IMR-90 (cell line): Measurements from ENCODE around the gene DGKH. TPM values are rescaled to one million over a fixed set of nuclear protein-coding genes. Genes with fewer than 3 reads are reported as not detected.

Experiments used
- ATAC-seq: fragments of 200-7000 bp; cut with Tn5 transposase; 2 replicates; pipeline ENCODE4 v1.9.1; 2020; ENCODE audit warnings: low read depth, mild to moderate bottlenecking, moderate library complexity
- BruUV-seq: library from RNA; stranded (reverse); fragments of 400-500 nt; replicated peaks from 2 replicates; lab custom pipeline; 2021; lab: Mats Ljungman, UMichigan
- CTCF ChIA-PET: fragments of 300-600 bp; formaldehyde crosslinking; extraction: SDS; loops from one replicate; lab custom pipeline; 2021; ENCODE audit warnings: antibody characterized with exemption; lab: Yijun Ruan, JAX
- POLR2A ChIA-PET: fragments of 300-600 bp; sonication (Branson Sonifier 250); formaldehyde crosslinking; loops from one replicate; lab custom pipeline; 2022; ENCODE audit warnings: antibody characterized with exemption; ENCODE audit not compliant: unreplicated experiment; lab: Charles Lee
- DNase-seq: peaks from one replicate; pipeline ENCODE4 v3.0.0; 2013
- H2AFZ ChIP-seq: replicated peaks from 2 replicates; pipeline ENCODE3; 2013; ENCODE audit warnings: low read length, mild to moderate bottlenecking; ENCODE audit not compliant: poor library complexity
- H2AK5ac ChIP-seq: 2 replicates; pipeline ENCODE4 v1.6.1; 2013; ENCODE audit warnings: low read depth, low read length, inconsistent platforms
- H2AK9ac ChIP-seq: replicated peaks from 2 replicates; pipeline ENCODE3; 2013; ENCODE audit warnings: mild to moderate bottlenecking, low read depth, low read length, moderate library complexity; ENCODE audit not compliant: poor library complexity
- H2BK120ac ChIP-seq: 2 replicates; pipeline ENCODE4 v1.6.1; 2013; ENCODE audit warnings: low read depth, low read length, inconsistent platforms
- H2BK15ac ChIP-seq: 3 replicates; pipeline ENCODE4 v1.6.1; 2013; ENCODE audit warnings: low read depth, low read length, inconsistent platforms
- H2BK20ac ChIP-seq: 2 replicates; pipeline ENCODE4 v1.6.1; 2013; ENCODE audit warnings: low read depth, mild to moderate bottlenecking, inconsistent platforms, low read length, moderate library complexity
- H2BK5ac ChIP-seq: 2 replicates; pipeline ENCODE4 v1.6.1; 2013; ENCODE audit warnings: mild to moderate bottlenecking, low read depth, low read length, inconsistent platforms; ENCODE audit not compliant: poor library complexity, severe bottlenecking
- H3K14ac ChIP-seq: replicated peaks from 2 replicates; pipeline ENCODE4 v1.6.1; 2013; ENCODE audit warnings: low read depth, low read length, inconsistent platforms
- H3K18ac ChIP-seq: 2 replicates; pipeline ENCODE4 v1.6.1; 2013; ENCODE audit warnings: low read depth, low read length, control low read depth
- H3K23ac ChIP-seq: 2 replicates; pipeline ENCODE4 v1.6.1; 2013; ENCODE audit warnings: low read depth, low read length, inconsistent platforms
- H3K27ac ChIP-seq: 2 replicates; pipeline ENCODE4 v1.5.1; 2013; ENCODE audit warnings: mild to moderate bottlenecking, control low read depth, low read length; ENCODE audit not compliant: insufficient read depth
- H3K27me3 ChIP-seq: 2 replicates; pipeline ENCODE4 v1.6.1; 2013; ENCODE audit warnings: low read length; ENCODE audit not compliant: control insufficient read depth, insufficient read depth
- H3K36me3 ChIP-seq: 2 replicates; pipeline ENCODE4 v1.6.1; 2013; ENCODE audit warnings: low read length, mixed read lengths; ENCODE audit not compliant: control insufficient read depth, insufficient read depth
- H3K4ac ChIP-seq: 2 replicates; pipeline ENCODE4 v1.6.1; 2013; ENCODE audit warnings: low read depth, low read length, inconsistent platforms
- H3K4me1 ChIP-seq: 2 replicates; pipeline ENCODE4 v1.6.1; 2013; ENCODE audit warnings: low read length, mixed read lengths; ENCODE audit not compliant: control insufficient read depth, insufficient read depth
- H3K4me2 ChIP-seq: 2 replicates; pipeline ENCODE4 v1.6.1; 2013; ENCODE audit warnings: low read depth, mild to moderate bottlenecking, control low read depth, low read length, moderate library complexity
- H3K4me3 ChIP-seq: 2 replicates; pipeline ENCODE4 v1.5.1; 2013; ENCODE audit warnings: low read depth, mild to moderate bottlenecking, control low read depth, low read length, moderate library complexity; ENCODE audit not compliant: insufficient read depth
- H3K56ac ChIP-seq: 2 replicates; pipeline ENCODE4 v1.6.1; 2013; ENCODE audit warnings: low read length, inconsistent platforms; ENCODE audit not compliant: insufficient read depth; ENCODE audit errors: extremely low read depth
- H3K79me1 ChIP-seq, 2 experiments: 2 replicates each; pipeline ENCODE4 v1.6.1; 2013; ENCODE audit warnings: low read length in 2 of 2, inconsistent platforms in 1 of 2, low read depth in 1 of 2
- H3K9ac ChIP-seq: 2 replicates; pipeline ENCODE4 v1.6.1; 2013; ENCODE audit warnings: low read depth, low read length, control low read depth
- H3K9me1 ChIP-seq: 2 replicates; pipeline ENCODE4 v1.6.1; 2013; ENCODE audit warnings: low read length, inconsistent platforms; ENCODE audit not compliant: insufficient read depth
- H3K9me3 ChIP-seq: 2 replicates; pipeline ENCODE4 v1.6.1; 2013; ENCODE audit warnings: low read length; ENCODE audit not compliant: control insufficient read depth, insufficient read depth
- H4K20me1 ChIP-seq: 2 replicates; pipeline ENCODE4 v1.6.1; 2013; ENCODE audit warnings: low read length, inconsistent platforms; ENCODE audit not compliant: insufficient read depth
- H4K5ac ChIP-seq: 2 replicates; pipeline ENCODE4 v1.6.1; 2013; ENCODE audit warnings: mild to moderate bottlenecking, low read depth, low read length, control low read depth
- H4K8ac ChIP-seq, 2 experiments: 2 replicates each; pipeline ENCODE4 v1.6.1; 2013; ENCODE audit warnings: low read depth in 2 of 2, low read length in 2 of 2, control low read depth in 1 of 2, inconsistent platforms in 1 of 2
- H4K91ac ChIP-seq: 2 replicates; pipeline ENCODE4 v1.6.1; 2013; ENCODE audit warnings: low read depth, low read length, inconsistent platforms; ENCODE audit not compliant: insufficient read depth
- BHLHE40 ChIP-seq: fragments of 150-350 bp; IDR thresholded peaks from 2 replicates; pipeline ENCODE4 v1.6.1; 2016; ENCODE audit warnings: mild to moderate bottlenecking, low read depth, low read length
- CEBPB ChIP-seq: IDR thresholded peaks from 2 replicates; pipeline ENCODE4 v1.6.1; 2012; ENCODE audit warnings: low read depth, low read length, improper control_type of control experiment
- CHD1 ChIP-seq: IDR thresholded peaks from 2 replicates; pipeline ENCODE4 v1.6.1; 2012; ENCODE audit warnings: low read depth, low read length, improper control_type of control experiment
- FOS ChIP-seq: fragments of 150-350 bp; IDR thresholded peaks from 2 replicates; pipeline ENCODE4 v1.6.1; 2016; ENCODE audit warnings: low read depth, low read length
- MAZ ChIP-seq: IDR thresholded peaks from 2 replicates; pipeline ENCODE4 v1.6.1; 2012; ENCODE audit warnings: low read depth, mild to moderate bottlenecking, low read length, improper control_type of control experiment, moderate library complexity, borderline replicate concordance
- MXI1 ChIP-seq: IDR thresholded peaks from 2 replicates; pipeline ENCODE4 v1.6.1; 2012; ENCODE audit warnings: low read depth, mild to moderate bottlenecking, low read length, moderate library complexity, borderline replicate concordance
- NFE2L2 ChIP-seq: fragments of 150-350 bp; IDR thresholded peaks from 2 replicates; pipeline ENCODE4 v1.6.1; 2016; ENCODE audit warnings: low read depth, mild to moderate bottlenecking, low read length
- POLR2A ChIP-seq: IDR thresholded peaks from 2 replicates; pipeline ENCODE4 v1.6.1; 2012; ENCODE audit warnings: mild to moderate bottlenecking, low read depth, low read length
- RAD21 ChIP-seq: IDR thresholded peaks from 2 replicates; pipeline ENCODE4 v1.6.1; 2012; ENCODE audit warnings: low read length, improper control_type of control experiment
- RCOR1 ChIP-seq: IDR thresholded peaks from 2 replicates; pipeline ENCODE4 v1.6.1; 2012; ENCODE audit warnings: mild to moderate bottlenecking, low read length, improper control_type of control experiment; ENCODE audit not compliant: insufficient replicate concordance
- RFX5 ChIP-seq: IDR thresholded peaks from 2 replicates; pipeline ENCODE4 v1.8.0; 2012; ENCODE audit warnings: low read depth, mild to moderate bottlenecking, low read length, moderate library complexity
- SMC3 ChIP-seq: fragments of 150-350 bp; IDR thresholded peaks from 2 replicates; pipeline ENCODE4 v1.6.1; 2016; ENCODE audit warnings: low read depth, mild to moderate bottlenecking, antibody characterized with exemption, low read length, moderate library complexity
- WGBS, 2 experiments: methylation state at CpG; one replicate each; pipeline versions ENCODE4 v1.1.5 to v1.1.7; 2013; ENCODE audit warnings: missing lambda C conversion rate in 2 of 2; ENCODE audit not compliant: insufficient read length in 1 of 2; ENCODE audit errors: extremely low coverage in 2 of 2; 5-methylcytosine and 5-hydroxymethylcytosine counted together
- dilution Hi-C: fragments of 300-500 bp; cut with HindIII; formaldehyde crosslinking; loops from one replicate; pipeline ENCODE4 v1.14.3; 2018; ENCODE audit warnings: low sequenced_read_pairs; ENCODE audit not compliant: unreplicated experiment
- in situ Hi-C: fragments of 300-500 bp; cut with MboI; formaldehyde crosslinking; loops from 3 replicates; pipeline ENCODE4 v1.14.3; 2019; ENCODE audit warnings: low sequenced_read_pairs, inconsistent platforms, mixed read lengths
- intact Hi-C: fragments of 100-400 bp; cut with micrococcal nuclease; formaldehyde crosslinking; loops from 2 replicates; pipeline ENCODE4 v1.10.0; 2022
- polyA plus RNA-seq, 3 experiments: library from polyadenylated mRNA; depleted of rRNA; stranded (reverse); fragments of >200 nt; gene quantifications; 2 replicates each; pipeline ENCODE4 v1.2.3, GENCODE V29; 2012; ENCODE audit warnings: low replicate concordance in 1 of 3
- total RNA-seq: library from RNA; depleted of rRNA; stranded (reverse); fragments of >200 nt; gene quantifications from 2 replicates; pipeline ENCODE4 v1.2.3, GENCODE V29; 2012
- TF ChIP-seq, protein P1 (sequence below): fragments of 150-350 bp; IDR thresholded peaks from 2 replicates; pipeline ENCODE4 v1.6.1; 2016; ENCODE audit warnings: low read depth, mild to moderate bottlenecking, low read length, moderate library complexity, borderline replicate concordance
- TF ChIP-seq, protein P2 (sequence below): fragments of 150-350 bp; IDR thresholded peaks from 2 replicates; pipeline ENCODE4 v1.6.1; 2017; ENCODE audit warnings: mild to moderate bottlenecking, antibody characterized with exemption, low read length, low read depth

The DGKH gene
- total and polyA plus RNA-seq, 2 of the 4 experiments (the other 2 are of a cell fraction), result 2.0 to 13.4 TPM

DNA sequence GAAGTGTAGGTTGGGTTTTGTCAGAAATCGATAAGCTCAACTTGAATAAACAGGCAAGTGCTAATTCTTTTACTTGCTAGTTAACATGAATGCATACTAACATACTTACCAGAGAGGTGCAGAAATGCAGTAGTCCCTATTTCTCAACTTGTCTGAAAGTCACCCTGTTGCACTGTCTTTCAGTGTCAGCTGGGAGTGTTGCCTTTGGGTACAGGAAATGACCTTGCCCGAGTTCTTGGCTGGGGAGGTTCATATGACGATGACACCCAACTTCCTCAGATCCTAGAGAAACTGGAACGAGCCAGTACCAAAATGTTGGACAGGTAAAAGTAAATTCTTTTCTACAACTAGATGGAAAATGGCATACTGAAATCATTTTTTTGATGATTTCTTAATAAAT is 120.0 kb downstream of the DGKH start:
- H3K4ac ChIP-seq, result no peak overlapping the region
- no peak overlapping the region for H2AFZ ChIP-seq
- no peak overlapping the region for H3K18ac ChIP-seq
- no peak overlapping the region for H2BK15ac ChIP-seq
- no peak overlapping the region for H2AK9ac ChIP-seq
- no peak overlapping the region for H2BK20ac ChIP-seq
- no peaks in the 10 kb centered on the region for H3K9me3 ChIP-seq
- H3K4me3 ChIP-seq, result no peak overlapping the region
- dilution Hi-C loops (no loop called here), in situ Hi-C loops (no loop called here), intact Hi-C loops (no loop called here)
- no peak overlapping the region for H3K23ac ChIP-seq
- BruUV-seq, result no TSS peak
- H3K27ac ChIP-seq, result no peak overlapping the region
- peaks cover 4% of the 10 kb centered on the region; the same call in 1 of the 2 replicates for H3K9me1 ChIP-seq
- TF ChIP-seq, protein P1, sequence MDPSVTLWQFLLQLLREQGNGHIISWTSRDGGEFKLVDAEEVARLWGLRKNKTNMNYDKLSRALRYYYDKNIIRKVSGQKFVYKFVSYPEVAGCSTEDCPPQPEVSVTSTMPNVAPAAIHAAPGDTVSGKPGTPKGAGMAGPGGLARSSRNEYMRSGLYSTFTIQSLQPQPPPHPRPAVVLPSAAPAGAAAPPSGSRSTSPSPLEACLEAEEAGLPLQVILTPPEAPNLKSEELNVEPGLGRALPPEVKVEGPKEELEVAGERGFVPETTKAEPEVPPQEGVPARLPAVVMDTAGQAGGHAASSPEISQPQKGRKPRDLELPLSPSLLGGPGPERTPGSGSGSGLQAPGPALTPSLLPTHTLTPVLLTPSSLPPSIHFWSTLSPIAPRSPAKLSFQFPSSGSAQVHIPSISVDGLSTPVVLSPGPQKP, result no peak
- TF ChIP-seq NFE2L2 (no peak), BHLHE40 (no peak), FOS (no peak), RCOR1 (no peak), MAZ (no peak), MXI1 (no peak), SMC3 (no peak), RFX5 (no peak), POLR2A (no peak), CHD1 (no peak), RAD21 (no peak), CEBPB (no peak)
- TF ChIP-seq, protein P2, sequence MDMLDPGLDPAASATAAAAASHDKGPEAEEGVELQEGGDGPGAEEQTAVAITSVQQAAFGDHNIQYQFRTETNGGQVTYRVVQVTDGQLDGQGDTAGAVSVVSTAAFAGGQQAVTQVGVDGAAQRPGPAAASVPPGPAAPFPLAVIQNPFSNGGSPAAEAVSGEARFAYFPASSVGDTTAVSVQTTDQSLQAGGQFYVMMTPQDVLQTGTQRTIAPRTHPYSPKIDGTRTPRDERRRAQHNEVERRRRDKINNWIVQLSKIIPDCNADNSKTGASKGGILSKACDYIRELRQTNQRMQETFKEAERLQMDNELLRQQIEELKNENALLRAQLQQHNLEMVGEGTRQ, result no peak
- ATAC-seq (no peak), DNase-seq (no peak)
- no peak overlapping the region for H3K9ac ChIP-seq
- H3K27me3 ChIP-seq, result no peaks in the 10 kb centered on the region
- H3K56ac ChIP-seq, result no peak overlapping the region
- no CpG with 5 or more reads among the region's 4 CpGs for WGBS, 2 experiments
- no peak overlapping the region for H2AK5ac ChIP-seq
- H3K4me1 ChIP-seq, result 0 out of 2 replicates have a peak, but pooled peaks cover 1% of the 10 kb centered on the region
- H4K91ac ChIP-seq, result no peak overlapping the region
- H3K4me2 ChIP-seq, result no peak overlapping the region
- H3K14ac ChIP-seq, result no peak overlapping the region
- no peak overlapping the region for H4K8ac ChIP-seq
- ChIA-PET CTCF (no interaction called here), POLR2A (no interaction called here)
- no peaks in the 10 kb centered on the region for H4K20me1 ChIP-seq
- no peak overlapping the region for H2BK5ac ChIP-seq
- H2BK120ac ChIP-seq, result no peak overlapping the region
- no peak overlapping the region for H4K5ac ChIP-seq
- peaks cover 0 to 3% of the 10 kb centered on the region in 2 experiments; a peak in 1 of 4 replicates for H3K79me1 ChIP-seq
- H3K36me3 ChIP-seq, result peaks cover 4% of the 10 kb centered on the region
